ENCODE results near the gene GFOD2.

DNA sequence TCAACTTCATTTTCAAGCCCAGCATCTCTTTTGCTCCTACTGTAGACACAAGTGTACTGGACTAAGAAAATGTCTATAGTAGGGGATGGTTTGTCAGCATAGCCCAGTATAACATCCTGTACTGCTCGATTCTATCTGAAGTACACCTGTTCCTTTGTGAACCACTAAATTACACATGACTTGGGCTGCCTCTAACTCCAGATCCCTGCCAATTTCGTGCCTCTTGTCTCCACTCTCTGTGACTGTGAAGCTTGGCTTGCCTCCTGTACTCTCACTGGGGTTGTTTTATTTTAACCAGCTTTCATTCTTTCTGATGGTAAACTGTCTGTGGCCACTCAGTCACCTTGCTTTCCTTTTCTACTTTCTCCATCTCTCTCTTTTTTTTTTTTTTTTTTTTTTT, 24.5 kb downstream of the GFOD2 start:
- TF ChIP-seq EZH2 (conservative IDR thresholded peaks at IDR 0.05; ENCODE audit: low read depth, low read length) = no peak
- TF ChIP-seq, protein P1, sequence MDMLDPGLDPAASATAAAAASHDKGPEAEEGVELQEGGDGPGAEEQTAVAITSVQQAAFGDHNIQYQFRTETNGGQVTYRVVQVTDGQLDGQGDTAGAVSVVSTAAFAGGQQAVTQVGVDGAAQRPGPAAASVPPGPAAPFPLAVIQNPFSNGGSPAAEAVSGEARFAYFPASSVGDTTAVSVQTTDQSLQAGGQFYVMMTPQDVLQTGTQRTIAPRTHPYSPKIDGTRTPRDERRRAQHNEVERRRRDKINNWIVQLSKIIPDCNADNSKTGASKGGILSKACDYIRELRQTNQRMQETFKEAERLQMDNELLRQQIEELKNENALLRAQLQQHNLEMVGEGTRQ (IDR thresholded peaks at IDR 0.05; ENCODE audit: low read depth, low read length) = no peak
- TF ChIP-seq, protein P1 (CRISPR knock-in tag; IDR thresholded peaks at IDR 0.05; ENCODE audit: borderline replicate concordance) = no peak
- no peak for TF ChIP-seq JUND (CRISPR knock-in tag; IDR thresholded peaks at IDR 0.05)
- TF ChIP-seq, protein P2, sequence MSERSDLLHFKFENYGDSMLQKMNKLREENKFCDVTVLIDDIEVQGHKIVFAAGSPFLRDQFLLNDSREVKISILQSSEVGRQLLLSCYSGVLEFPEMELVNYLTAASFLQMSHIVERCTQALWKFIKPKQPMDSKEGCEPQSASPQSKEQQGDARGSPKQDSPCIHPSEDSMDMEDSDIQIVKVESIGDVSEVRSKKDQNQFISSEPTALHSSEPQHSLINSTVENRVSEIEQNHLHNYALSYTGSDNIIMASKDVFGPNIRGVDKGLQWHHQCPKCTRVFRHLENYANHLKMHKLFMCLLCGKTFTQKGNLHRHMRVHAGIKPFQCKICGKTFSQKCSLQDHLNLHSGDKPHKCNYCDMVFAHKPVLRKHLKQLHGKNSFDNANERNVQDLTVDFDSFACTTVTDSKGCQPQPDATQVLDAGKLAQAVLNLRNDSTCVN (CRISPR knock-in tag; IDR thresholded peaks at IDR 0.05; ENCODE audit: borderline replicate concordance) = no peak
- no peak for TF ChIP-seq SSRP1 (CRISPR knock-in tag; IDR thresholded peaks at IDR 0.05)
- TF ChIP-seq SMAD3 (CRISPR knock-in tag; IDR thresholded peaks at IDR 0.05) = no peak
- TF ChIP-seq, protein P3, sequence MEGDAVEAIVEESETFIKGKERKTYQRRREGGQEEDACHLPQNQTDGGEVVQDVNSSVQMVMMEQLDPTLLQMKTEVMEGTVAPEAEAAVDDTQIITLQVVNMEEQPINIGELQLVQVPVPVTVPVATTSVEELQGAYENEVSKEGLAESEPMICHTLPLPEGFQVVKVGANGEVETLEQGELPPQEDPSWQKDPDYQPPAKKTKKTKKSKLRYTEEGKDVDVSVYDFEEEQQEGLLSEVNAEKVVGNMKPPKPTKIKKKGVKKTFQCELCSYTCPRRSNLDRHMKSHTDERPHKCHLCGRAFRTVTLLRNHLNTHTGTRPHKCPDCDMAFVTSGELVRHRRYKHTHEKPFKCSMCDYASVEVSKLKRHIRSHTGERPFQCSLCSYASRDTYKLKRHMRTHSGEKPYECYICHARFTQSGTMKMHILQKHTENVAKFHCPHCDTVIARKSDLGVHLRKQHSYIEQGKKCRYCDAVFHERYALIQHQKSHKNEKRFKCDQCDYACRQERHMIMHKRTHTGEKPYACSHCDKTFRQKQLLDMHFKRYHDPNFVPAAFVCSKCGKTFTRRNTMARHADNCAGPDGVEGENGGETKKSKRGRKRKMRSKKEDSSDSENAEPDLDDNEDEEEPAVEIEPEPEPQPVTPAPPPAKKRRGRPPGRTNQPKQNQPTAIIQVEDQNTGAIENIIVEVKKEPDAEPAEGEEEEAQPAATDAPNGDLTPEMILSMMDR (CRISPR knock-in tag; IDR thresholded peaks at IDR 0.05) = no peak
- TF ChIP-seq, protein P4, sequence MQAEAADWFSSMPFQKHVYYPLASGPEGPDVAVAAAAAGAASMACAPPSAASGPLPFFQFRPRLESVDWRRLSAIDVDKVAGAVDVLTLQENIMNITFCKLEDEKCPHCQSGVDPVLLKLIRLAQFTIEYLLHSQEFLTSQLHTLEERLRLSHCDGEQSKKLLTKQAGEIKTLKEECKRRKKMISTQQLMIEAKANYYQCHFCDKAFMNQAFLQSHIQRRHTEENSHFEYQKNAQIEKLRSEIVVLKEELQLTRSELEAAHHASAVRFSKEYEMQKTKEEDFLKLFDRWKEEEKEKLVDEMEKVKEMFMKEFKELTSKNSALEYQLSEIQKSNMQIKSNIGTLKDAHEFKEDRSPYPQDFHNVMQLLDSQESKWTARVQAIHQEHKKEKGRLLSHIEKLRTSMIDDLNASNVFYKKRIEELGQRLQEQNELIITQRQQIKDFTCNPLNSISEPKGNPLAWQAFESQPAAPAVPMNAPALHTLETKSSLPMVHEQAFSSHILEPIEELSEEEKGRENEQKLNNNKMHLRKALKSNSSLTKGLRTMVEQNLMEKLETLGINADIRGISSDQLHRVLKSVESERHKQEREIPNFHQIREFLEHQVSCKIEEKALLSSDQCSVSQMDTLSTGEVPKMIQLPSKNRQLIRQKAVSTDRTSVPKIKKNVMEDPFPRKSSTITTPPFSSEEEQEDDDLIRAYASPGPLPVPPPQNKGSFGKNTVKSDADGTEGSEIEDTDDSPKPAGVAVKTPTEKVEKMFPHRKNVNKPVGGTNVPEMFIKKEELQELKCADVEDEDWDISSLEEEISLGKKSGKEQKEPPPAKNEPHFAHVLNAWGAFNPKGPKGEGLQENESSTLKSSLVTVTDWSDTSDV (CRISPR knock-in tag; IDR thresholded peaks at IDR 0.05) = no peak
- TF ChIP-seq, protein P5, sequence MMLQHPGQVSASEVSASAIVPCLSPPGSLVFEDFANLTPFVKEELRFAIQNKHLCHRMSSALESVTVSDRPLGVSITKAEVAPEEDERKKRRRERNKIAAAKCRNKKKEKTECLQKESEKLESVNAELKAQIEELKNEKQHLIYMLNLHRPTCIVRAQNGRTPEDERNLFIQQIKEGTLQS (CRISPR knock-in tag; IDR thresholded peaks at IDR 0.05) = no peak
- TF ChIP-seq PRMT3 (CRISPR knock-in tag; IDR thresholded peaks at IDR 0.05; ENCODE audit: borderline replicate concordance, low read depth) = no peak
- no peak for TF ChIP-seq HNRNPL (IDR thresholded peaks at IDR 0.05; ENCODE audit: low read depth, low read length)
